Measurements from ENCODE around the gene SST.
"Not testable (repeated sequence)": the region's sequence is repeated elsewhere in the genome, so short reads cannot be mapped to it uniquely, and the experiment has no call there.

The SST gene

GRCh38 chr3:187684444-187684843 lies 14.2 kb upstream of the SST start:
- no peak for DNase-seq (ENCODE audit: low read depth)

- not testable (repeated sequence) for DNase-seq (ENCODE audit: low read depth)
Observed at GRCh38 chr3:187681756-187682155, 11.6 kb upstream of the SST start.

GRCh38 chr3:187679638-187680396 lies 9.6 kb upstream of the SST start:
- peak; percentile 33 for DNase-seq (ENCODE audit: low read depth)

GRCh38 chr3:187678726-187679268 lies 8.6 kb upstream of the SST start:
- no peak for DNase-seq (ENCODE audit: low read depth)

- no peak for DNase-seq (ENCODE audit: low read depth)
Observed at GRCh38 chr3:187677604-187678003, 7.4 kb upstream of the SST start.

DNA sequence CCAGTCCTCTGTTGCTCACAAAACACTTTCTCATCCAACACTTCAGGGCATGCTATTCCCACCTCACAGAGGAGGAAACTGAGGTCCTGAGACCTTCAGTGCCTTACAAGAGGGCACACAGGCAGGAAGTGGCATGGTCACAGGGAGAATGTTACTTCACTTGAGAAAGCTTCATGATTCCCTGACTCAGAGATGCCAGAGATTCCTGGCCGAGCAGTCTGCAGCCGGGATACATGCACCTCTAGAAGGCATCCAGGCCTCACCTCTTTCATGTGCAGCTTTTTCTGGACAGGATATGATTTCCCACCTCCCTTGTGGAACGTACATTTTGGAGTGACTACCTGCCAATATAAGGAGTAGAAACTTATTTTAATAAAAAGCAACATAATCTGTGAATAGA lies 2.8 kb upstream of the SST start:
- DNase-seq (ENCODE audit: low read depth), result no peak

GRCh38 chr3:187667526-187667925 lies 2.7 kb downstream of the SST start:
- DNase-seq (ENCODE audit: low read depth), result no peak

GRCh38 chr3:187665764-187666402 lies 4.3 kb downstream of the SST start:
- no peak for DNase-seq (ENCODE audit: low read depth)

GRCh38 chr3:187665010-187665409 lies 5.2 kb downstream of the SST start:
- no peak for DNase-seq (ENCODE audit: low read depth)

DNA sequence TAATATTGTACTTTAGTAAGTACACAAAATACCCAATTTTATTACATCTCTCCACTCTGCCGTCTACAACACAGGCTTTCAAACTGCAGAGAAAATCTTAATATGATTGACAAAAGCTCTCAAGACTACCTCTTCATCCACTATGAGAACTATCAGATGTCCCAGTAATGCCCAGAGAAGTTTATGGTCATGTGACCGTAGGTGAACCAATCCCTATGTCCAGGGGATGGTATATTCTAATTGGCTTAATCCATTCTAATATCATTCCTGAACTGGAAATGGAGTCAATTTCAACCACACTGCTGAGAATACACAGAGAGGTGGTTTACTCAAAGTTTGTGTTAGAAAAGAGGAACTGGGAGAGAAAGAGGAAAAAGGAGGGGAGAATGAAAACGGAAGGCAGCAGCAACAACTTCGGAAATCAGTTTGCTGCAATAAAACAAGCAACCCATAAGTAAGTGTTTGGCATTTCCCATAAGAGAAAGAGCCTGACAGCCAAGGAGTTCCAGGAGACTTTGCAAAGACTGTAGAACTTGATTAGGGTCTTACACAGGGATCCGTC lies 7.3 kb downstream of the SST start:
- no peak for DNase-seq (ENCODE audit: low read depth)

DNA sequence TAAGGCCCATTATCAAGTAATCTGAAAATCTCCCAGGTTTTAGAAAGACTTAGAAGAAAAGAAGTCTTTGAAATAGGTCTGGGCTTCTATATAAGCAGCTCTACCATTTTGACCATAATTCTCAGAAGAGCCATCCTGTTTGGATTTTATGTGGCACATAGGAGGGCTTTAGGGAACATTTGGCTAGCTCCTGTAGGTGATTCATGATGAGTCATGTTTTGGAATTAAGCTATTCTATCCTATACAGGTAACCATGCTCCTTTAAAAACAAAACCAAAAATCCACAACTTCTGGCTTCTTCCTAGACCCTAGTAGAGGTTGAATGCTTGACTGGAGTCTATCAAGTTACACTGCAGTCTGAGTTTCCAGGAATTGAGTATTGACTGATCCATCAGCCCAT lies 8.9 kb downstream of the SST start:
- no peak for DNase-seq (ENCODE audit: low read depth)

DNA sequence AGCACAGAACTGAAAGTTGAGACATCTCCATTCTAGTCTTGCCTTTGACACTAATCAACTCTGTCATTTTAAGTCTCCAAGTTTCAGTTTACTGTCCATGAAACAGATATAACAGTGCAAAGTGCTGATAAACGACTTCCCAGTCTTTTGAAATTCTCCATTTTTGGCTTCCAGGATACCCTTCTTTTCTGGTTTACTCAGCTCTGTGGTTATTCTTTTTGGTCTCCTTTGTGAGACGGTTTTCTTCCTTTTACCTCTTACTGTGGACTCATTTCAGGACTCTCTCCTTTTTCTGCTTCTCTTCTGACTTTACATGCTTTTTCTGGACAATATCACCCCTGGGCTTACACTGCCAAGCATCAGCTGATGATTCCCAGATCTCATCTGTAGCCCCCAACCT lies 18.9 kb downstream of the SST start:
- DNase-seq (ENCODE audit: low read depth), result no peak

DNA sequence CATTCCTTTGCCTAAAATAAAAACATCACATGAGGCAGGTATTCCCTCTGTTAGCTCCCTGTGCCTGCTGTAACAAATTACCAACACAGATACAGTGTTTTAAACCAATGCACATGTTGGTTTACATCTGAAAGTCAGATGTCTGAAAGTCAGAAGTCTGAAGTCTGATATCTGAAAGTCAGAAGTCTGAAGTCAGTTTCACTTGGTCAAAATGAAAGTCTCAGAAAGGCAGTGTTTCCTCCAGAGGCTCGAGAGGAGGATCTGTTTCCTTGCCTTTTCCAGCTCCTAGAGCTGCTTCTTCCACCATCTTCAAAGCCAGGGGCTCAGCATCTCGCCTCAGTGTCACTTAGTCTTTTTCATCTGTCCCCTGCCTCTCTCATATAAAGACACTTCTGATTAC lies 22.0 kb downstream of the SST start:
- DNase-seq (ENCODE audit: low read depth), result no peak

DNA sequence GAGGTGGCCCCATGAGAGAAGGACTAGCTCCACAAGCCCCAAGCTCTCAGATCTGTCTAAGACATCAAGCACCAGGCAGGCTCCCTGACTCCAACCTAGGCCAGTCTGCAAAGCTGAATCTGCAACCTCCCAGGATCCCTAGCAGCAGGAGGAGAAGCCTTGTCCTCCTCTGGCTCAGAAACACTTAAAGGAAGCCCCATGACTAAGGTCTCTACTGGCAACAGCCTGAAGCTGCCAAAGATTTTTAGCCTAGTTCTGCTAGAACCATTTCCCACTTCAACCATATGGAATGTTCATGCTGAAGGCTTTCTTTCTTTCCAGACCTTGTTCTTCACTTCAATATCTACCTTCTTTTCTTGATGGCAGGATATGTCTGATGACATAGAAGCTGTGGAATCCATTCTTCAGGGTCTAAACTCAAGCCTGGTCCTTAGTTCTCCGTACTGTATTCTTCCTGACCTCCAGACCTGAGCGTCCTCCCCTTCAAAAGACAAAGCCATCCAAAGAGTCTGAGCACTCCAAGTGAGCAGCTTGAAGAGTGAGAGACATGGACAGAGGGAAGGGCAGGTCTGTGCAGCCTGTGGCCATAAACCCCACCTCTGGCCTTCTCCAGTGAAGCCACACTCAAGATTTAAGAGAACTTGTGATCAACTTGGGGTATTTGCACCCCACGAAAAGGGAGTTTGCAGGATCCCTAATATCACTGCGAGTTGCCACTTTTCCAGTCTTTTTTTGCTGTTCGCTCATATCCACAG lies 23.1 kb downstream of the SST start:
- DNase-seq (ENCODE audit: low read depth), result no peak

DNA sequence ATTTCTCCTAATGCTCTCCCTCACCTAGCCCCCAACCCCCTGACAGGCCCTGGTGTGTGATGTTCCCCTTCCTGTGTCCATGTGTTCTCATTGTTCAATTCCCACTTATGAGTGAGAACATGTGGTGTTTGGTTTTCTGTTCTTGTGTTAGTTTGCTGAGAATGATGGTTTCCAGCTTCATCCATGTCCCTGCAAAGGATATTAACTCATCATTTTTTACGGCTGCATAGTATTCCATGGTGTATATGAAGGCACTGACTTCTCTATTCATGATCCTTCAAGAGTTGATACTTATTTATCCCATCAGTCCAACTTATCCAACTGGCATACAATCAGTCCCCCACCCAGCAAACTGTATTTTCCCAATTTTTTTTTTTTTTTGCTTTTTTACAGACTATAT lies 24.8 kb downstream of the SST start:
- not testable (repeated sequence) for DNase-seq (ENCODE audit: low read depth)

- DNase-seq (ENCODE audit: low read depth), result no peak
Observed at GRCh38 chr3:187642861-187643260, 27.3 kb downstream of the SST start.

DNA sequence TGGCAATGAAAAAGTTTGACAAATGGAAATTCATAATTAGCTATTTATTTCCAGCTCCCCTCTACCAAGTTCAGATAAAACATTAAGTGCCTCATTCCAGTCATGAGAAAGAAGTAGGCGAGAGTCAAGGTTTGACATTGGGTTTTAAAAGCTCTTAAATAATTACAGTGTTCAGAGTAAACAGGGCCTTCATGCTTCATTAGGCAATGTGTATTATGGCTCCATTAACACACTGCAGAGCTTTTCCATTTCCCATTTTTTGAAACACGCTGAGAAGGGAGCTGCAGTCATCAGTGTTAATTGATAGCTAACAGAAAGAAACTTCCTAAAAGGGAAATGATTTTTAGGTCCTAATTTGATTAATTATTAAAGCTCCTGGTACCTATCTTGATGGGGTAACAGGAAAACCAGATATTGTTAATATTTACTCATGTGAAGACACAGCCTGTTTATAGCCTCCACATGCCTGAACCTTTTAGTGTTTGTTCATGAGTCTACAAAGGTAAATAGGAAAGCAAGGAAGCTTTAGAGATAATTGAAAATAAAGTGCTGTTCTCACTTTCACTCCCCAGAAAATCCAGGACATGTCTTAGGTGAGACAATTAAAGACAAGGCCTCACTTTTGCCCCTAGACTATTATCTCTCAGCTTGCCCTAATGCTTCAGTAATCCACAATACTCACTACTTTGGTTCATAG lies 28.7 kb downstream of the SST start:
- no peak for DNase-seq (ENCODE audit: low read depth)

- DNase-seq (ENCODE audit: low read depth), result no peak
Observed at GRCh38 chr3:187640569-187641059, 29.6 kb downstream of the SST start.

GRCh38 chr3:187639927-187640568 lies 30.1 kb downstream of the SST start:
- no peak for DNase-seq (ENCODE audit: low read depth)

GRCh38 chr3:187636528-187636927 lies 33.7 kb downstream of the SST start:
- no peak for DNase-seq (ENCODE audit: low read depth)

DNA sequence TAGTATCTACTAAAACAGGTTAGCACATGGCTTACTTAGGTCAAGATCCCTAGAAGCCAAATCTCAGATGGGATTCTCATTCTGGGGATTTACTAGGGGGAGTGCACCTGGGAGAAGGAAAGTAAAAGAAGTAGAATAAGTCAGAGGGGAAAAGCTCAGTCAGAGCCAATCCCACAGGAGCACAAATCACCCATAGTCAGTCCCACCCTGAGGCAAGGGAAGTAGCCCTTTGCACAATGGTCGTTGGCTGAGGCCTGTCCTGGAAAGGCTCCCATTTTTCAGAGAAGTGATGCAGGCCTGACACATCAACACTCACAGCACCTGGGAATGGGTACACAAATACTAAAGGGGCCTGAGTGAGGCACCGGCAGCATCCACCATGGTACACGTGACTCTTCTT lies 39.8 kb downstream of the SST start:
- DNase-seq (ENCODE audit: low read depth), result no peak
